CD4-positive, alpha-beta T cell (primary cell): ENCODE data around the gene SPRR2A. TPM values are rescaled to one million over a fixed set of nuclear protein-coding genes. Genes with fewer than 3 reads are reported as not detected.

Experiments used
- ATAC-seq: fragments of 200-7000 bp; cut with Tn5 transposase; one replicate; pipeline ENCODE4 v1.10.0; 2022; ENCODE audit warnings: mild to moderate bottlenecking; ENCODE audit not compliant: poor library complexity
- CTCF ChIA-PET: fragments of 350-600 bp; sonication (Branson Sonifier 250); formaldehyde crosslinking; loops from one replicate; lab custom pipeline; 2021; ENCODE audit warnings: antibody characterized with exemption, inconsistent platforms; lab: Charles Lee
- POLR2A ChIA-PET: fragments of 350-600 bp; sonication (Branson Sonifier 250); formaldehyde crosslinking; loops from one replicate; lab custom pipeline; 2021; ENCODE audit warnings: antibody characterized with exemption, inconsistent platforms; lab: Charles Lee
- DNase-seq, 14 experiments: peaks; one replicate each; pipeline ENCODE4 v3.0.0-alpha.2; 2013 to 2020; ENCODE audit warnings: mixed read lengths in 2 of 14
- H3K27ac ChIP-seq, 2 donors: one replicate each; pipeline versions ENCODE4 v1.5.1 to v1.7.0; 2013; ENCODE audit warnings: low read length in 2 of 2, low read depth in 1 of 2, mild to moderate bottlenecking in 1 of 2
- H3K27me3 ChIP-seq, 2 experiments: 1 replicate in 1 of 2; 2 replicates in 1 of 2; pipeline versions ENCODE4 v1.6.1 to v1.7.0; 2013; ENCODE audit warnings: low read length in 2 of 2, control low read depth in 1 of 2, mild to moderate bottlenecking in 1 of 2, moderate library complexity in 1 of 2; ENCODE audit not compliant: insufficient read depth in 2 of 2, control insufficient read depth in 1 of 2
- H3K36me3 ChIP-seq: one replicate; pipeline ENCODE4 v1.6.1; 2013; ENCODE audit warnings: low read length, control low read depth; ENCODE audit not compliant: insufficient read depth
- H3K4me1 ChIP-seq: one replicate; pipeline ENCODE4 v1.6.1; 2013; ENCODE audit warnings: low read length, control low read depth; ENCODE audit not compliant: insufficient read depth
- H3K4me3 ChIP-seq: one replicate; pipeline ENCODE4 v1.5.1; 2013; ENCODE audit warnings: mild to moderate bottlenecking, low read length, moderate library complexity
- H3K9me3 ChIP-seq, 2 experiments: 1 replicate in 1 of 2; 2 replicates in 1 of 2; pipeline versions ENCODE4 v1.6.1 to v1.7.0; 2013; ENCODE audit warnings: low read length in 2 of 2, mild to moderate bottlenecking in 2 of 2, control low read depth in 1 of 2, moderate library complexity in 1 of 2; ENCODE audit not compliant: control insufficient read depth in 1 of 2, insufficient read depth in 1 of 2
- H3K27ac Mint-ChIP-seq: one replicate; pipeline ENCODE4 v1.8.0; 2020; ENCODE audit warnings: mixed read lengths
- H3K27me3 Mint-ChIP-seq: one replicate; pipeline ENCODE4 v1.8.0; 2021; ENCODE audit warnings: mixed read lengths
- H3K36me3 Mint-ChIP-seq: one replicate; pipeline ENCODE4 v1.8.0; 2021; ENCODE audit warnings: low read depth, mixed read lengths
- H3K4me1 Mint-ChIP-seq: one replicate; pipeline ENCODE4 v1.8.0; 2021; ENCODE audit warnings: low read depth, mixed read lengths
- H3K4me3 Mint-ChIP-seq: one replicate; pipeline ENCODE4 v1.8.0; 2020; ENCODE audit warnings: mild to moderate bottlenecking, mixed read lengths
- H3K9me3 Mint-ChIP-seq: one replicate; pipeline ENCODE4 v1.8.0; 2020; ENCODE audit warnings: mixed read lengths
- CTCF ChIP-seq: fragments of 200-600 bp; IDR thresholded peaks from one replicate; pipeline ENCODE4 v1.8.0; 2022; ENCODE audit warnings: antibody characterized with exemption, mild to moderate bottlenecking
- intact Hi-C, 2 experiments: fragments of 100-400 bp; cut with DNase I in 1 of 2; cut with micrococcal nuclease in 1 of 2; formaldehyde crosslinking; loops; one replicate each; pipeline versions ENCODE4 v1.15.1 to v1.9.0; 2023 to 2025; cut with DNase I, micrococcal nuclease
- total RNA-seq, 174 experiments: library from RNA in 2 of 174; stranded (reverse) in 2 of 174; gene quantifications; one replicate each; pipeline ENCODE4 v1.2.3 and lab custom pipeline; 2021 to 2026

The SPRR2A gene
- total RNA-seq, 2 experiments from 2014 or later = not detected

- CTCF ChIA-PET = interaction anchor here (0.7 kb wide), 1 partner anchor 410 kb away, joined by 3 read pairs; no protein-coding TSS in a partner anchor
- Histone ChIP-seq H3K36me3 (no peaks in the 10 kb centered on the region), H3K4me3 (no peak overlapping the region), H3K27me3 (peaks cover 0 to 5% of the 10 kb centered on the region in 2 experiments), H3K4me1 (no peaks in the 10 kb centered on the region), H3K27ac (no peak overlapping the region), H3K9me3 (peaks cover 0 to 8% of the 10 kb centered on the region in 2 experiments)
- intact Hi-C loops = no loop called here
- H3K36me3 Mint-ChIP-seq = no peaks in the 10 kb centered on the region
- POLR2A ChIA-PET = no interaction called here
- ATAC-seq = no peak
- H3K4me3 Mint-ChIP-seq = no peak overlapping the region
- peaks cover 49% of the 10 kb centered on the region for H3K27me3 Mint-ChIP-seq
- no peak for TF ChIP-seq CTCF
- peaks cover 3% of the 10 kb centered on the region for H3K9me3 Mint-ChIP-seq
- DNase-seq = no peak
- H3K27ac Mint-ChIP-seq = no peak overlapping the region
- H3K4me1 Mint-ChIP-seq = no peaks in the 10 kb centered on the region
Measured at GRCh38 chr1:153081736-153082135, 24.4 kb upstream of the SPRR2A start.

- Mint-ChIP-seq H3K27ac (no peak overlapping the region), H3K9me3 (no peaks in the 10 kb centered on the region), H3K4me1 (no peaks in the 10 kb centered on the region), H3K36me3 (no peaks in the 10 kb centered on the region), H3K27me3 (peaks cover 37% of the 10 kb centered on the region), H3K4me3 (no peak overlapping the region)
- no peaks in the 10 kb centered on the region for H3K27me3 ChIP-seq
- H3K4me1 ChIP-seq = no peaks in the 10 kb centered on the region
- ChIA-PET CTCF (no interaction called here), POLR2A (no interaction called here)
- H3K4me3 ChIP-seq = no peak overlapping the region
- no peak overlapping the region for H3K27ac ChIP-seq
- H3K9me3 ChIP-seq = no peaks in the 10 kb centered on the region
- no peaks in the 10 kb centered on the region for H3K36me3 ChIP-seq
- intact Hi-C loops = no loop called here
- DNase-seq (no peak), ATAC-seq (no peak)
- TF ChIP-seq CTCF = no peak
Measured at GRCh38 chr1:153072806-153073726, 15.8 kb upstream of the SPRR2A start.

DNA sequence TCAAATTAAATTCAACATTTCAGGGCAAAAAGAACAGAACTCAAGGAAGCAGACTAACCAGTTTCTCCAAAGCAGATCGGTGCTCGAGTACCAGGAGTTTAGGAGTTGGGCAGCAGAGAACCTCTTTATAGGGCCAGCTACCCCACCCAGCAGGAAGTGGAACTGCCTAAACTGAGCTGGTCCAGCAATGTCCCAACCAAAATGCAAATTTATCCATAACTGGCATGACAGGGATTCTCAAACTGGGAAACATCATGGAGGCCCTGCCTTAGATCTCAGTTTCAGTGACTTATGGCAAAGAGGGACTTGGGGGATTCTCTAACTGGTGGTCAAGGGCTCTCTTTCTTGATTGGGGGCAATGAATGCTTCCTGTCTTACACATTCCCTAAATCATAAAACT is 14.2 kb upstream of the SPRR2A start, which contains the start of gene SPRR2B:
Gene SPRR2B (minus strand): TSS at position 101 of the 400 bp plus-strand sequence. CDS start 772 bp downstream, outside the sequence.
- Histone ChIP-seq H3K4me1 (no peaks in the 10 kb centered on the region), H3K4me3 (no peak within 1 kb of the TSS), H3K9me3 (no peaks in the 10 kb centered on the region), H3K27ac (no peak within 1 kb of the TSS), H3K36me3 (no peaks in the 10 kb centered on the region), H3K27me3 (no peaks in the 10 kb centered on the region)
- no peak for TF ChIP-seq CTCF
- no peak within 1 kb of the TSS for H3K27ac Mint-ChIP-seq
- peaks cover 43% of the 10 kb centered on the region for H3K27me3 Mint-ChIP-seq
- intact Hi-C loops = no loop called here
- ATAC-seq (no peak), DNase-seq (no peak)
- H3K4me1 Mint-ChIP-seq = no peaks in the 10 kb centered on the region
- CTCF ChIA-PET = no interaction called here
- no peaks in the 10 kb centered on the region for H3K9me3 Mint-ChIP-seq
- H3K4me3 Mint-ChIP-seq = no peak within 1 kb of the TSS
- POLR2A ChIA-PET = no interaction called here
- H3K36me3 Mint-ChIP-seq = no peaks in the 10 kb centered on the region
